GM18526 (cell line): ENCODE data around the gene TOB2.

ENCODE experiments used
- POLR2A ChIP-seq: IDR thresholded peaks from 3 replicates; pipeline ENCODE4 v1.6.1; 2011; ENCODE audit not compliant: insufficient read length; ENCODE audit errors: extremely low read depth

Gene TOB2, protein sequence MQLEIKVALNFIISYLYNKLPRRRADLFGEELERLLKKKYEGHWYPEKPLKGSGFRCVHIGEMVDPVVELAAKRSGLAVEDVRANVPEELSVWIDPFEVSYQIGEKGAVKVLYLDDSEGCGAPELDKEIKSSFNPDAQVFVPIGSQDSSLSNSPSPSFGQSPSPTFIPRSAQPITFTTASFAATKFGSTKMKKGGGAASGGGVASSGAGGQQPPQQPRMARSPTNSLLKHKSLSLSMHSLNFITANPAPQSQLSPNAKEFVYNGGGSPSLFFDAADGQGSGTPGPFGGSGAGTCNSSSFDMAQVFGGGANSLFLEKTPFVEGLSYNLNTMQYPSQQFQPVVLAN

DNA sequence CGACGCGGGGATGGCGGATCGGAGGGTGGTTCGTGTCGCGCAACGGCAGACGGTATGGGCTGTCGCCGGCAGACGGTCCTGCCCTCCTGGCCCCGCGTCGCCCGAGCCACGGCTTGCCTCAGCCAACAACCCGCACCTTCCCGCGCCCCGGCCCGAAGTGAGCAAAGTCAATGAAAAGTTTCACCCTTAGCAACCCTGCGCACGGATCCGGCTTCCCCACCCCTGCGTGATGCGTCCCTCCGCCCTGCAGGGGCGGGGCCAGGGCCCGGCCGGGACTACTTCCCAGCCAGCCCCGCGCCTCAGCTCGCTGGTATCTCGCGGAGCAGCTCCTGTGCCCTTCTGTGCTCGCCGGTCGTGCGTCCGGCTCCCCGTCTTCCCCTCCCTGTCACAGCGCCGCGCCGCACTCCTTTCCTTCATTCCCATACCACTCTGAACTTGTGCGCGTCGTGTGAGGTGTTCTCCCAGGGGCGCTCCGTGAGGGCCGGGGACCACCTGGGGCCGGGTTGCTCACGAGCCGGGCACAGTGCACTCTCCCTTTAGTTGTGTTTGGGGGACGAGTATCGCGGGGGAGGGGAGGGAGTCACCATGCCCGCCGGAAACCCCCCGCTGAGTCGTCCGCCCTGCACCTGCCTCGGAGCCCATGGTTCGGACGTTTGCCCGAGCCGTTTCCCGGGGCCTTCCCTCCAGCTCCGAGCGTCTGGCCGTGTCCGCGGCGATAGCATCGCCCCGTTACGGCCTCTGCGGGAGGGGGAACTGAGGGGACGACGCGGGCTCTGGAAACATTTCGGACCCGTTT, at the start of gene TOB2:
TOB2 (minus strand) TSS at position 163 of the 796 bp plus-strand sequence. CDS start 9,456 bp downstream, outside the sequence.
- TF ChIP-seq POLR2A: peak; percentile 99

DNA sequence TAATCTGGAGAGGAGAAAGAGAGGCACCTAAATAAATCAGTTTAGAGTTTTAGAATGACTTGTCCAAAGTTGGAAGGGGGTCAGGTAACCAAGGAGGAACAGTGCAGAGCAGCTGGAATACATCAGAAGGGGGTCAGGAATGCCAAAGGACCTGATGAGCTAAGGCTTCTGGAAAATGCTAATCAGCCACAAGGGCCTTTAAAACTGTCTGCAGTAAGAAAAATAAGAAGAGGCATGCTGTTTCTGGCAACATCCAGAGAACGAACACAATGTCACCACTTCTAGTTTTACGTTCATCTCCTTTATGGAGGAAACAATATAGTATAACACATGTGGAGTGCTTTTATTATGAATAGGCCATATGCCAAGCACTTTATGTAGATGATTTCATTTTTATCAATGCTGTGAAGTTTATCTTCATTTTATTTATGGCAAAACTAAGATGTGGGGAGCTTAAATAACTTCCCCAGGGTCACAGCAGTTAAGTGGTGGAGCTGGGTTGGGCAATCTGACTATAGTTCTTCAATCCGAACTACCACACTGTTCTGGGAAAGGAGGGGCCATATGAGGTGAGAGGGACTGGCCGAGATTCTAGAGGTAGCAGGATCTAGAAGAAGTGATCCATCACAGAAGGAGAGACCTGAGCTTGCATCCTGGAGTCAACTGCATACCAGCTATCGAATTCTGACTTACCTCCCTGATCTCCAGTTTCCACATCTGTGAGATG, 44.9 kb upstream of the TOB2 start:
- no peak for TF ChIP-seq POLR2A

GRCh38 chr22:41488596-41489385, 42.2 kb upstream of the TOB2 start:
- no peak for TF ChIP-seq POLR2A

GRCh38 chr22:41488076-41488475, 41.5 kb upstream of the TOB2 start:
- no peak for TF ChIP-seq POLR2A

DNA sequence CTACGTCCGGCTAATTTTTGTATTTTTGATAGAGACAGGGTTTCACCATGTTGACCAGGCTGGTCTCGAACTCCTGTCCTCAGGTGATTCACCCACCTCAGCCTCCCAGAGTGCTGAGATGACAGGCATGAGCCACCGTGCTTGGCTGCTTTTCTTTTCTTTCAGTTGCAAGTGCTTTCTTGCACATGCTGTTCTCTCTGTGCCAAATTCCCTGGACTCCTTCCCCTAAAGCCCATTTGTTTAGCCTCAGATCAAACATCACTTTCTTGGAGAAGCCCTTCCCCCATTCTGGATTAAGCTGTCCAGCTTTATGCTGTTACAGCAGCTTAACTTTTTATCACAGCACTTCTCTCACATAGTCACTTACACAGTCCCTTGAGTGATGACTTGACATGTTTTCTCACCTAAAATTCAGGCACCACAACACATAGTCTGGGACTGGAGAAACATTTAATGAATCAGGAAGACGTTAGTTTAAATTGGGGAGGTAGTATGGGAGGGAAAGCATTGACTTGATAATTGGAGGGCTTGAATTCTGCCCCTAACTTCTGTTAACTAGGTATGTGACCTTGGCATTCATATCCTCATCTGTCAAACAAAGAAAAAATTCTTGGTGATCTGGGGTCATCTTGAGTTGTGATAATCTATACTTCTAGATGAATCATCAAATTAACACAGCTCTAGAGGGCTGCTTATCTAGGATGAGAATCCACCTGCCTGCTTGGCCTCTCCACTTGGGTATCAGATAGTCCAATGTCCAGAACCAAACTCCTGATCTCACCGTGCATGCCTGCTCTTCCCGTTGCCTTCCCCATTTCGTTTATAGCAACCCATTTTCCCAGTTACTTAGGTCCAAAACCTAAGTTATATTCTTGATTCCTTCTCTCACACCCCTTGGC, 40.7 kb upstream of the TOB2 start:
- no peak for TF ChIP-seq POLR2A

DNA sequence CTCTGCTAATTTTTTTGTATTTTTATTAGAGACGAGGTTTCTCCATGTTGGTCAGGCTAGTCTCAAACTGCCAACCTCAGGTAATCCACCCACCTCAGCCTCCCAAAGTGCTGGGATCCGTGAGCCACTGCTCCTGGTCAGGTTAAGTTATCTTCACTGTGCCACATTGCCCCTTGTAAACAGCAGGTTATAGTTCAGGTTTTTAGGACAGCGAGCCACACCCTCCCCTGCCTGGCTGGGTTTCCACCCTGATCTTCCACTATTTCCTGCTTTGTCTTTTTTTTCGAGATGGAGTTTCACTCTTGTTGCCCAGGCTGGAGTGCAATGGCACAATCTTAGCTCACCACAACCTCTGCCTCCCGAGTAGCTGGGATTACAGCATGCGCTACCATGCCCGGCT, 38.4 kb upstream of the TOB2 start:
- no peak for TF ChIP-seq POLR2A

GRCh38 chr22:41482319-41482935, 35.8 kb upstream of the TOB2 start:
- TF ChIP-seq POLR2A: no peak

- no peak for TF ChIP-seq POLR2A
Observed at GRCh38 chr22:41481925-41482318, 35.3 kb upstream of the TOB2 start.

DNA sequence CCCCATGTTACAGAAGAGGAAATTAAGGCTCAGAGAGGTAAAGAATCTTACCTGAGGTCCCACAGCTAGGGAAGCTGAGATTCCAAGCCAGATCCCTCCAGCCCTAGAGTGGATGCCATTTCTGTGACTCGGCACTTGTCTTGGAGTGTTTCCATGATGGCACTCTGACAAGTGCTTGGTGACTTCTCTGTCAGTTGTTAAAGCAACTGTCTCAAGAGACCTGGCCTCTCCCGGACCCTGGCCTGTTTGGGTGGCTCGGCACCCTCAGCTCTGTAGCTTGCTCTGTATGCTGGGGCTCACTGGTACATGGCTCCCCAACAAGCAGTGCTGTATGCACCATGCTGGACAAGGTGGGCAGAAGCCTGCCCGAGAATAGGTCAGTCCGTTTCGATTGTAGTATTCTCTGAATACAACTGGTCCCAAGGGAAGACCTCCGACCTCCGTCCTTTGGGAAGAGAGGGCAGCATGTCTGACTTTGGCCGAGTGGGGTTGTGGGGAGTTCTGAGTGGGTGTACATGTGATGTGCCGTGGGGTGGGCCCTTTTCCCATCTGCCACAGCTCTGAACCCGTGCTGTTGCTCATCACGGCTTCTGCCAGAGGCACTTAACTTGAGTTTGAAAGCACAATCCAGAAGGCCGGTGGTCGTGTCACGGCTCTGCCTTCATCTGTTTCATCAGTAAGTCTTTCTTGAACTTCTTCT, 34.7 kb upstream of the TOB2 start:
- no peak for TF ChIP-seq POLR2A

GRCh38 chr22:41480397-41480735, 33.8 kb upstream of the TOB2 start:
- no peak for TF ChIP-seq POLR2A

- no peak for TF ChIP-seq POLR2A
Observed at GRCh38 chr22:41479671-41480396, 33.2 kb upstream of the TOB2 start.

DNA sequence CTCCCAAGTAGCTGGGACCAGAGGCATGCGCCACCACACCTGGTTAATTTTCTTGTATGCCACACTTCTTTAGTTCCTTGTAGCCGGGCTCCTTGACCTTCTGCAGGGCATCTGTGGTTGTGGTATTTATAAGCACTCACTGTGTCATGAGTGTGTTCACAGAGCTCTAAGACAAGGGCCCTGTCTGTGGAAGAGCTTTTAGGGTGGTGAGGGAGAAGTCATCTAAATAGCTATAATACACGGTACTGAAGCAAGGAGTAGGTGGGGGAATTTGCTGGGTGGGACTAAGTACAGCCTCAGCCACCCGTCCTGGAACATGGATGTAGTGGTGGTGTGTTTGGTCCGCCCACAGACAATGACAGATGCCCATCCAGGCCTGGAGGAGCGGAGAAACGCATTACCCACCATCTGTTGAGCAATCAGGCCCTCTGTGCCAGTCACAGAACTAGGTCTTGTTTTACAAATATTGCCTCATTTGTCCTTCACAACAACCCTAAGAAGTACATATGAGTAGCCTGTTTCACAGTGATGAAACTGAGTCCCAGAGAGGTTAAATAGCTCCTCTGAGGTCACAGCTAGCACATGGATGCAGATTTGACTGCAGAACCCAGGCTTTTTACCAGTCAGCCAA, 32.4 kb upstream of the TOB2 start:
- no peak for TF ChIP-seq POLR2A
